IPS-11a (cell line): ENCODE measurements around the gene CREBZF.
"Not testable (repeated sequence)": the region's sequence is repeated elsewhere in the genome, so short reads cannot be mapped to it uniquely, and the experiment has no call there.

Experiments
- H3K4me3 ChIP-seq: one replicate; pipeline ENCODE4 v1.5.1; 2013; ENCODE audit warnings: low read depth, low read length, control low read depth

Gene CREBZF

GRCh38 chr11:85627332-85627997 lies 37.5 kb downstream of the CREBZF start, which contains the start of gene DLG2:
Gene DLG2, minus strand, starts transcription at chr11:85627344.
- H3K4me3 ChIP-seq: peak within 1 kb of the TSS; percentile 92

DNA sequence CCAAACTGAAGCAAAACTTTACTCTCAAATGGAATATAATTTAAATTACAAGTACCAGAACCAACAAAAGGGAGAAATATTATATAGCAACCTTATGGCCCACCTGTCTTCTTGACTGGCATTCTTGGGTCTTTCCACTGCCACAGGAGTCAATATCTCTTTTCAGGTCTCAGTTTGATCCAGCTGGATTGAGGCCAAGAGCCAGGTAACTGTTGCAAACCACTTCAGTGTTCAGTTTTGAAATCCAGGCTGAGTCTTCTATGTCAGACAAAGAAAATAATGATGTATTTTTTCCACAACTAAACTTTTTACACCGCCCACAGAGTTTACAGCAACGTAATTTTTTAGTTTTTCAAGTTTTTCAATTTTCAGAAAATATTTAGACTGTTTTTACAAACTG lies 38.4 kb downstream of the CREBZF start:
- H3K4me3 ChIP-seq: no peak overlapping the region

DNA sequence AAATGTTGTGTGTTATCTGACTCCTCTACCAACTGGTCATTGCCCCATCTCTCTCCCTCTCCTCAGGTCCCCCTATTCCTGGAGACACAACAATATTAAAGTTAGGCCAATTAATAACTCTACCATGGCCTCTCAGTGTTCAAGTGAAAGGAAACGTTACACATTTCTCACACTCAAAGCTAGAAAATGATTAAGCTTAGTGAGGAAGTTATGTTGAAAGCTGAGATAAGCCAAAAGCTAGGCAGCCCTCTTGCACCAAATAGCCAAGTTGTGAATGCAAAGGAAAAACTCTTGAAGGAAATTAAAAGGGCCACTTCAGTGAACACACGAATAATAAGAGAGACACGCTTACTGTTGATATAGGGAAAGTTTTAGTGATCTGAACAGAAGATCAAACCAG lies 44.7 kb downstream of the CREBZF start:
- H3K4me3 ChIP-seq: no peak overlapping the region

DNA sequence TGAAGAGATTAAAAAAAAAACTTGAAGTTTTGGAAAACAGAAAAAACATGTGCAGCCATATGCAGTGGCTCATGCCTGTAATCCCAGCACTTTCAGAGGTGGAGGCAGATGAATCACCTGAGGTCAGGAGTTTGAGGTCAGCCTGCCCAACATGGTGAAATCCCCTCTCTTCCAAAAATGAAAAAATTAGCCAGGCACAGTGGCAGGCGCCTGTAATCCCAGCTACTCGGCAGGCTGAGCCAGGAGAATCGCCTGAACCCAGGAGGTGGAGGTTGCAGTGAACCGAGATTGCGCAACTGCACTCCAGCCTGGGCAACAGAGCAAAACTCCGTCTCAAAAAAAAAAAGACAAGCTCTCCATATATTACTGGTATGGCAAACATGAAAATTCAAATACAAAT lies 45.4 kb downstream of the CREBZF start:
- no peak overlapping the region for H3K4me3 ChIP-seq

DNA sequence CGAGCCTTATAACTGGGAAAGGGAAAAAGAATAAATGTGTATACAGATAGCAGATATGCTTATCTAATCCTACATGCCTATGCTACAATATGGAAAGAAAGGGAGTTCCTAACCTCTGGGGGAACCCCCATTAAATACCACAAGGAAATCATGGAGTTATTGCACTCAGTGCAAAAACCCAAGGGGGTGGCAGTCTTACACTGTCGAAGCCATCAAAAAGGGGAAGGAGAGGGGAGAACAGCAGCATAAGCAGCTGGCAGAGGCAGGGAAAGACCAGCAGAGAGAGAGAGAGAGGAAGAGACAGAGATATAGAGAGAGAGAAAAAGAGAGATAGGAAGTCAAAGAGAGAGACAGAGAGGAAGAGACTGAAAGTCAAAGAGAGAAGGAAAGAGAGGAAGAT lies 53.3 kb downstream of the CREBZF start:
- H3K4me3 ChIP-seq: not testable (repeated sequence)
